IPS DF 4.7 (cell line): ENCODE measurements around the gene MYLK.

Experiments
- DNase-seq: peaks from one replicate; pipeline ENCODE4 v3.0.0-alpha.2; 2013; ENCODE audit warnings: low spot score; ENCODE audit errors: extremely low read depth

Gene MYLK

GRCh38 chr3:123568034-123568433 lies 316.1 kb downstream of the MYLK start:
- no peak for DNase-seq

GRCh38 chr3:123564056-123564455 lies 320.1 kb downstream of the MYLK start:
- no peak for DNase-seq

- no peak for DNase-seq
Observed at GRCh38 chr3:123562547-123562946, 321.6 kb downstream of the MYLK start.

- DNase-seq: no peak
Observed at GRCh38 chr3:123561188-123561587, 322.9 kb downstream of the MYLK start.
